Measurements from ENCODE around the gene DNAL4. TPM values are rescaled to one million over a fixed set of nuclear protein-coding genes. Genes with fewer than 3 reads are reported as not detected.
"Not testable (repeated sequence)": the region's sequence is repeated elsewhere in the genome, so short reads cannot be mapped to it uniquely, and the experiment has no call there.

Gene DNAL4
- polyA plus RNA-seq, 4 donors = 9.2 to 17.4 (median 12.8) TPM

DNA sequence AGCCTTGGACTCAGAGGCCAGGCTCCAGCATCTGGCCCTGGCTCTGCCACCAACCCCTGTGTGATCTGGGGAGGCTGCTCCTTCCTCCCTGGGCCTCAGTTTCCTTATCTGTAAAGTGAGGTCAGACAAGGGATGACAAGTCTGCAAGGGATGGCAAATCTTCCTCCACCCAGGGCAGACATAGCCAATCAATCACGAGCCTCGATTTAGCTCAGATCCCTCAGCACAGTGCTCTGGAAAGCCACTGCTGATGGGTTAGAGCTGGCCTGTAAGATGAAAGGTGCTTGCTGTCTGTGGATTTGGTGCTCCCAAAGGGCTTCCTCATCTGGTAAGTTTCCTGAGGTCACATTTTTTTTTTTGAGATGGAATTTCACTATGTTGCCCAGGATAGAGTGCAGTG, 29.7 kb upstream of the DNAL4 start:
- no peak overlapping the region for H3K27ac ChIP-seq (ENCODE audit: low read depth in 1 of 3, low read length in 2 of 3)
- DNase-seq (no peak), FAIRE-seq (no peak)
- no peak overlapping the region for H3K4me3 ChIP-seq (ENCODE audit: low read depth in 1 of 3, low read length in 3 of 3)
- peaks cover 0 to 3% (median 0%) of the 10 kb centered on the region in 3 donors for H3K36me3 ChIP-seq (ENCODE audit: control insufficient read depth in 3 of 3, insufficient read depth in 2 of 3, low read depth in 1 of 3, low read length in 3 of 3)
- no peaks in the 10 kb centered on the region for H3K27me3 ChIP-seq (ENCODE audit: control insufficient read depth in 3 of 3, insufficient read depth in 3 of 3, low read length in 3 of 3)
- no peaks in the 10 kb centered on the region for H3K4me1 ChIP-seq (ENCODE audit: control insufficient read depth in 3 of 3, insufficient read depth in 2 of 3, low read depth in 1 of 3, low read length in 2 of 3)
- WGBS, 3 donors = 70 to 91% (median 78%) methylated on average over 2 of the region's 2 CpGs
- no peaks in the 10 kb centered on the region for H3K9me3 ChIP-seq (ENCODE audit: control insufficient read depth in 2 of 2, insufficient read depth in 1 of 2, low read depth in 1 of 2, low read length in 1 of 2)

DNA sequence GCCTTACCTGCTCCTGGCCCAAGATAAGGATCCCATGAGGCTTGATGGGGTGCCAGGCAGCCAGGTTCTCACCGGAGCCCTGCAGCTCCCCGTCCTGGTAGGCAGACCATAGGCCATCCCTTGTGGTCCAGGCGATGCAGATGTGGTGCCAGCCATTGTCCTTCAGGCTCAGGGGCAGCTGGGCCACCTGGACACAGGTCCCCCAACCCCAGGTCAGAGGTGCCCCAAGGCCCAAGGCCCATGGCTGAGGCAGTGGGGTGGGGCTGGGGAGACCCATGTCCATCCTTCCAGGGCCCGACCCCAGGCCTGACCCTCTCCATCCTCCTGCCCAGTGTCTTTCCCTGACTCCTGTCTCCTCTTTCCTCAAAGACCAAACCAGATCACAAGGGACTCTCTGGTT, 29.1 kb upstream of the DNAL4 start:
- Histone ChIP-seq H3K27me3 (ENCODE audit: control insufficient read depth in 3 of 3, insufficient read depth in 3 of 3, low read length in 3 of 3) (no peaks in the 10 kb centered on the region), H3K4me3 (ENCODE audit: low read depth in 1 of 3, low read length in 3 of 3) (no peak overlapping the region), H3K27ac (ENCODE audit: low read depth in 1 of 3, low read length in 2 of 3) (no peak overlapping the region), H3K4me1 (ENCODE audit: control insufficient read depth in 3 of 3, insufficient read depth in 2 of 3, low read depth in 1 of 3, low read length in 2 of 3) (no peaks in the 10 kb centered on the region), H3K9me3 (ENCODE audit: control insufficient read depth in 2 of 2, insufficient read depth in 1 of 2, low read depth in 1 of 2, low read length in 1 of 2) (no peaks in the 10 kb centered on the region), H3K36me3 (ENCODE audit: control insufficient read depth in 3 of 3, insufficient read depth in 2 of 3, low read depth in 1 of 3, low read length in 3 of 3) (peaks cover 0 to 3% (median 0%) of the 10 kb centered on the region in 3 donors)
- no peak for DNase-seq
- FAIRE-seq = no peak
- 85 to 90% (median 87%) methylated on average over 4 of the region's 4 CpGs for WGBS, 3 donors

DNA sequence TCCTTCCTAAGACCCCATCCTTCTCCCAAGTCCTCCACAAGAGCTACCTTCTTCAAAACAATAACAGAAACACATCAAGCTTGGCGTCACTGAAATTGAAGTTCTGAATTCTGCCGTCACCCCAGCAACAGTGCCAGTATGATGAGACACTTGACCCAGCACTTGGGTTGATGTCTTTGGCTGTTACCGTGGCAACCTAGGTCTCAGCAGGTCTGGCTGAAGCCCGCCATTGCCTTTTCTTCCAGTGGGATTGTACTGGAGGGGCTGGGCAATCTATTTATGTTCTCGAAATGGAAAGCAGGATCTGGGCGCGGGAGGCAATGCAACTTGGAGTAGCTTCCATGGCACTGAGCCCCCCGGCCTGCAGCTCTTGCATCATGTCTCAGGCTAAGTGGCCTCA, 26.1 kb upstream of the DNAL4 start:
- FAIRE-seq (no peak), DNase-seq (no peak)
- no peak overlapping the region for H3K4me3 ChIP-seq (ENCODE audit: low read depth in 1 of 3, low read length in 3 of 3)
- no peaks in the 10 kb centered on the region for H3K4me1 ChIP-seq (ENCODE audit: control insufficient read depth in 3 of 3, insufficient read depth in 2 of 3, low read depth in 1 of 3, low read length in 2 of 3)
- H3K27ac ChIP-seq (ENCODE audit: low read depth in 1 of 3, low read length in 2 of 3) = no peak overlapping the region
- no peaks in the 10 kb centered on the region for H3K9me3 ChIP-seq (ENCODE audit: control insufficient read depth in 2 of 2, insufficient read depth in 1 of 2, low read depth in 1 of 2, low read length in 1 of 2)
- no peaks in the 10 kb centered on the region for H3K27me3 ChIP-seq (ENCODE audit: control insufficient read depth in 3 of 3, insufficient read depth in 3 of 3, low read length in 3 of 3)
- peaks cover 0 to 3% (median 0%) of the 10 kb centered on the region in 3 donors for H3K36me3 ChIP-seq (ENCODE audit: control insufficient read depth in 3 of 3, insufficient read depth in 2 of 3, low read depth in 1 of 3, low read length in 3 of 3)
- WGBS, 3 donors = 74 to 82% (median 75%) methylated on average over 8 of the region's 8 CpGs

DNA sequence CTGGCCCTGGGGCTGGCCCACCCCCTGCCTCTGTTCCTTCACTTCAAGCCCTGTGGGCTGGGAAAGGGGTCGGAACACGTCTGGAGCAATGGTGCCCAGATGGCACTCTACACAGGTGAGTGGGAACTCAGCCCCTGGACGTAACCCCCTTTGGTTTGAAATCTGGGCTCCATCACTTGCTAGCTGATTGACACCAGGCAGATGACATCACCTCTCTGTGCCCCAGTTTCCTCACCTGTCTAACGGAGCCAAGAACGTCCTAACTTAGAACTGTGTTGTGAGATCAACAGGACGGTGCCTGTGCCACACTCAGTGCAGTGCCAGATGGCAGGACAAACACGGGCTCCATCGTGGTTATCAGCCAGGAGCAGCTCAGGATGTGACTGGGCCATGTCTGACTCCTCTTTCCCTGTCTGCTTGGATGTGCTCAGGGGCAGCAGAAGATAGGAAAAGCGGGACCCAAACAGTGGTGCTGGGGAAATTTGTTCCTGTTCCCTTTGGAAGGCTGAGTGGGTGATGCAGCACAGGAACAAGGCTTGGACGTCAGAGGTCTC, 25.5 kb upstream of the DNAL4 start:
- H3K36me3 ChIP-seq (ENCODE audit: control insufficient read depth in 3 of 3, insufficient read depth in 2 of 3, low read depth in 1 of 3, low read length in 3 of 3) = peaks cover 0 to 3% (median 0%) of the 10 kb centered on the region in 3 donors
- DNase-seq (no peak), FAIRE-seq (no peak)
- no peaks in the 10 kb centered on the region for H3K4me1 ChIP-seq (ENCODE audit: control insufficient read depth in 3 of 3, insufficient read depth in 2 of 3, low read depth in 1 of 3, low read length in 2 of 3)
- H3K4me3 ChIP-seq (ENCODE audit: low read depth in 1 of 3, low read length in 3 of 3) = no peak overlapping the region
- WGBS, 3 donors = 77 to 79% (median 78%) methylated on average over 10 of the region's 10 CpGs
- H3K27me3 ChIP-seq (ENCODE audit: control insufficient read depth in 3 of 3, insufficient read depth in 3 of 3, low read length in 3 of 3) = no peaks in the 10 kb centered on the region
- H3K27ac ChIP-seq (ENCODE audit: low read depth in 1 of 3, low read length in 2 of 3) = no peak overlapping the region
- no peaks in the 10 kb centered on the region for H3K9me3 ChIP-seq (ENCODE audit: control insufficient read depth in 2 of 2, insufficient read depth in 1 of 2, low read depth in 1 of 2, low read length in 1 of 2)

DNA sequence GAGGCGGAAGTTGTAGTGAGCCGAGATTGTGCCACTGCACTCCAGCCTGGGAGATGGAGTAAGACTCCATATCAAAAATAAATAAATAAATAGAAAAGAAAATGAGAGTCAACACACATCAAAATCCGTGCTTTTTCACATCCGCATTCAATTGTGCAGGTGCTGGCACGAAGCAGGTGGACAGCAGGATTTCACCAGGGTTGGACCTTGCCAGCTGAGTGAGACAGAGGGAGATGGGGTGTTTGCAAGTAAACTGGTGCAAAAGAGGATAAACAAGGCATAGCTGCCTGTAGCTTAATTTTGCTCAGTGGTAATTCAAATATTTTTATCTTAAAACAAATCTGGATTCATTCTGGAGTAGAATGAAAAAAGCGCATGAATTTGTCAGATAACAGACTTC, 23.3 kb upstream of the DNAL4 start:
- Histone ChIP-seq H3K9me3 (ENCODE audit: control insufficient read depth in 2 of 2, insufficient read depth in 1 of 2, low read depth in 1 of 2, low read length in 1 of 2) (no peaks in the 10 kb centered on the region), H3K27ac (ENCODE audit: low read depth in 1 of 3, low read length in 2 of 3) (no peak overlapping the region), H3K27me3 (ENCODE audit: control insufficient read depth in 3 of 3, insufficient read depth in 3 of 3, low read length in 3 of 3) (peaks cover 0 to 2% (median 0%) of the 10 kb centered on the region in 3 donors), H3K4me1 (ENCODE audit: control insufficient read depth in 3 of 3, insufficient read depth in 2 of 3, low read depth in 1 of 3, low read length in 2 of 3) (no peaks in the 10 kb centered on the region), H3K4me3 (ENCODE audit: low read depth in 1 of 3, low read length in 3 of 3) (no peak overlapping the region), H3K36me3 (ENCODE audit: control insufficient read depth in 3 of 3, insufficient read depth in 2 of 3, low read depth in 1 of 3, low read length in 3 of 3) (no peaks in the 10 kb centered on the region)
- 73 to 86% (median 75%) methylated on average over 6 of the region's 6 CpGs for WGBS, 3 donors
- FAIRE-seq (no peak), DNase-seq (no peak)

DNA sequence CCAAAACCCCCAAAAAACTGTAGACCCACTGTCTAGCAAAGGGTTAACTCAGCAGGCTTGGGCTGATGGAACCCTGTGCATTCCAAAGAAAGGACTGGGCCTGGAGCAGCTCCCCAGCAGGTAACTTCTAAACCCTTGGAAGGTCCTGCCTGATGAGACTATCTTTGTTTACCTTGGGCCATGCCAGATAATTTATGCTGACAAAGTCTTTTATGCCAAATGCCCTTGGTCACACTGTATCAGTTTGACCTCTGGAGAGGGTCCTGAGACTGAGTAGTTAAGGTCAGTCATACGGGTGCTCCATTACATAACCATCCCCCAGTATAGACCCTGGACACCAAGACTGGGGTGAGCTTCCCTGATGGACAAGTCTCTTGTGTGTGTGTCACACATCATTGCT, 21.9 kb upstream of the DNAL4 start:
- FAIRE-seq = no peak
- H3K36me3 ChIP-seq (ENCODE audit: control insufficient read depth in 3 of 3, insufficient read depth in 2 of 3, low read depth in 1 of 3, low read length in 3 of 3) = no peaks in the 10 kb centered on the region
- H3K4me1 ChIP-seq (ENCODE audit: control insufficient read depth in 3 of 3, insufficient read depth in 2 of 3, low read depth in 1 of 3, low read length in 2 of 3) = no peaks in the 10 kb centered on the region
- H3K27ac ChIP-seq (ENCODE audit: low read depth in 1 of 3, low read length in 2 of 3) = no peak overlapping the region
- 43 to 49% (median 47%) methylated on average over 1 of the region's 1 CpG for WGBS, 3 donors
- no peaks in the 10 kb centered on the region for H3K9me3 ChIP-seq (ENCODE audit: control insufficient read depth in 2 of 2, insufficient read depth in 1 of 2, low read depth in 1 of 2, low read length in 1 of 2)
- no peak overlapping the region for H3K4me3 ChIP-seq (ENCODE audit: low read depth in 1 of 3, low read length in 3 of 3)
- peaks cover 0 to 6% (median 0%) of the 10 kb centered on the region in 3 donors for H3K27me3 ChIP-seq (ENCODE audit: control insufficient read depth in 3 of 3, insufficient read depth in 3 of 3, low read length in 3 of 3)
- no peak for DNase-seq

DNA sequence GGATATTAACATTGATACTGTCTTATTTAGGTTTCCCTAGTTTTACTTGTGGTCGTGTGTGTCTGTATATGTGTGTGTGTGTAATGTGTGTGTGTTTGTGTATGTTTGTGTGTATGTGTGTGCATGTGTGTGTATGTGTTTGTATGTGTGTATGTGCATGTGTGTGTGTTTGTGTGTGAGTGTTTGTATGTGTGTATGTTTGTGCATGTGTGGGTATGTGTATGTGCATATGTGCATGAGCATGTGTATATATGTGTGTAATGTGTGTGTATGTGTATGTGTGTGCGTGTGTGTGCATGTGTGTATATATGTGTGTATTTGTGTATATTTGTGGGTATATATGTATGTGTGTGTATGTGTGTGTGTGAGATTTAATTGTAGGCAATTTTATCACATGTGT, 17.3 kb upstream of the DNAL4 start:
- Histone ChIP-seq H3K36me3 (ENCODE audit: control insufficient read depth in 3 of 3, insufficient read depth in 2 of 3, low read depth in 1 of 3, low read length in 3 of 3) (no peaks in the 10 kb centered on the region), H3K27me3 (ENCODE audit: control insufficient read depth in 3 of 3, insufficient read depth in 3 of 3, low read length in 3 of 3) (peaks cover 0 to 6% (median 0%) of the 10 kb centered on the region in 3 donors), H3K4me1 (ENCODE audit: control insufficient read depth in 3 of 3, insufficient read depth in 2 of 3, low read depth in 1 of 3, low read length in 2 of 3) (no peaks in the 10 kb centered on the region), H3K9me3 (ENCODE audit: control insufficient read depth in 2 of 2, insufficient read depth in 1 of 2, low read depth in 1 of 2, low read length in 1 of 2) (peaks cover 0 to 4% of the 10 kb centered on the region in 2 donors), H3K4me3 (ENCODE audit: low read depth in 1 of 3, low read length in 3 of 3) (no peak overlapping the region), H3K27ac (ENCODE audit: low read depth in 1 of 3, low read length in 2 of 3) (no peak overlapping the region)
- WGBS, 3 donors = 74 to 82% (median 80%) methylated on average over 2 of the region's 2 CpGs
- FAIRE-seq = no peak
- DNase-seq = no peak

DNA sequence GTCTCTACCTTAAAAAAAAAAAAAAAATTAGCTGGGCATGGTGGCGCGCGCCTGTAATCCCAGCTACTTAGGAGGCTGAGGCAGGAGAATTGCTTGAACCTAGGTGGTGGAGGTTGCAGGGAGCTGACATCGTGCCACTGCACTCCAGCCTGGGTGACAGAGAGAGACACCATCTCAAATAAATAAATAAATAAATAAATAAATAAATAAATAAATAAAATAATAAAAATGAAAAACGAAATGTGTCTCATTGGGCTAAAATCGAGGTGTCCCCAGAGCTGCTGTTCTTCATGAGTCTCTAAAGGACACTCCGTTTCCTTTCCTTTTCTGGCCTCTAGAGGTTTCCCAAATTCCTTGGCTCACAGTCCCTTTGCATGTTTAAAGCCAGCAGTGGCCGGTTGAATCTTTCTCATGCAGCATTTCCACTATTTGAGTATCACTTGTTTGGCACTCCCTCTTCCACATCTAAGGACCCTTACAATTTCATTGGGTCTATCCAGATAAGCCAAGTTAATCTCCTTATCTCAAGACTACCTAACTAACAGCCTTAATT, 11.2 kb upstream of the DNAL4 start:
- not testable (repeated sequence) for H3K4me1 ChIP-seq (ENCODE audit: control insufficient read depth in 3 of 3, insufficient read depth in 2 of 3, low read depth in 1 of 3, low read length in 2 of 3); H3K36me3 ChIP-seq (ENCODE audit: control insufficient read depth in 3 of 3, insufficient read depth in 2 of 3, low read depth in 1 of 3, low read length in 3 of 3); H3K27ac ChIP-seq (ENCODE audit: low read depth in 1 of 3, low read length in 2 of 3); H3K4me3 ChIP-seq (ENCODE audit: low read depth in 1 of 3, low read length in 3 of 3); DNase-seq; FAIRE-seq; H3K9me3 ChIP-seq (ENCODE audit: control insufficient read depth in 2 of 2, insufficient read depth in 1 of 2, low read depth in 1 of 2, low read length in 1 of 2)
- H3K27me3 ChIP-seq (ENCODE audit: control insufficient read depth in 3 of 3, insufficient read depth in 3 of 3, low read length in 3 of 3) = peaks cover 0 to 17% (median 0%) of the 10 kb centered on the region in 3 donors
- WGBS, 3 donors = 71 to 76% (median 74%) methylated on average over 8 of the region's 8 CpGs

DNA sequence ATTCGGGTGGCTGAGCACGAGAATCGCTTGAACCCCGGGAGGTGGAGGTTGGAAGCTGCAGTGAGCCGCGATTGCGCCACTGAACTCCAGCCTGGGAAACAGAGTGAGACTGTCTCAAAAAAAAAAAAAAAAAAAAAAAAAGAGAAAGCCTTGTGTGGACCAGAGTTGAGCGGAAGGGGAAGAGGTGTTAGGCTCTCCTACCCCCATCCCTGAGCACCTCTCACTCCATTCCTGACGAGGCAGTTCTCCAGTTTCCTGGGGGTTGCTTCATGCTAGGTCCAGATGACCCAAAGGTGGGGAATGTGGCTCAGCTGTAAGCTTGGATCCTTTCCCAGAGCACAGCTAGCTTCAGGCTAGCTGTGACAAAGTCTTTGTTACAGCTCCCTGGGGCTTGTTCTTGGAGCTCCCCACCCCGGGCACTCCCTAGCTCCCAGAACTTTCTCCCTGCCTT, 8.8 kb upstream of the DNAL4 start:
- no peaks in the 10 kb centered on the region for H3K36me3 ChIP-seq (ENCODE audit: control insufficient read depth in 3 of 3, insufficient read depth in 2 of 3, low read depth in 1 of 3, low read length in 3 of 3)
- H3K27ac ChIP-seq (ENCODE audit: low read depth in 1 of 3, low read length in 2 of 3) = no peak overlapping the region
- H3K4me1 ChIP-seq (ENCODE audit: control insufficient read depth in 3 of 3, insufficient read depth in 2 of 3, low read depth in 1 of 3, low read length in 2 of 3) = no peaks in the 10 kb centered on the region
- FAIRE-seq (no peak), DNase-seq (peak; percentile 17 to 42)
- WGBS, 3 donors = 38 to 40% (median 38%) methylated on average over 10 of the region's 10 CpGs
- H3K4me3 ChIP-seq (ENCODE audit: low read depth in 1 of 3, low read length in 3 of 3) = no peak overlapping the region
- H3K27me3 ChIP-seq (ENCODE audit: control insufficient read depth in 3 of 3, insufficient read depth in 3 of 3, low read length in 3 of 3) = peaks cover 0 to 25% (median 2%) of the 10 kb centered on the region in 3 donors
- H3K9me3 ChIP-seq (ENCODE audit: control insufficient read depth in 2 of 2, insufficient read depth in 1 of 2, low read depth in 1 of 2, low read length in 1 of 2) = peaks cover 0 to 8% of the 10 kb centered on the region in 2 donors

Data from small intestine (tissue), 7 donors.